Lower leg skin (tissue), 4 donors: ENCODE results near the gene BEST2. TPM values are rescaled to one million over a fixed set of nuclear protein-coding genes. Genes with fewer than 3 reads are reported as not detected.
"Not testable (repeated sequence)": the region's sequence is repeated elsewhere in the genome, so short reads cannot be mapped to it uniquely, and the experiment has no call there.

Experiments
- DNase-seq, 2 donors: peaks; one replicate each; pipeline ENCODE4 v3.0.0-alpha.2; 2019; ENCODE audit warnings: low spot score in 2 of 2
- H3K4me3 ChIP-seq: fragments of 200-600 bp; sonication (generic); 2 replicates; pipeline ENCODE4 v1.5.1; 2017; ENCODE audit warnings: mild to moderate bottlenecking, low read depth; ENCODE audit not compliant: poor library complexity, severe bottlenecking
- CTCF ChIP-seq, 3 donors: fragments of 450-650 bp; IDR thresholded peaks; one replicate each; pipeline ENCODE4 v1.5.1; 2016; ENCODE audit warnings: antibody characterized with exemption in 3 of 3, mild to moderate bottlenecking in 3 of 3, moderate library complexity in 2 of 3
- POLR2A ChIP-seq, 2 donors: fragments of 450-650 bp; IDR thresholded peaks; one replicate each; pipeline ENCODE4 v1.6.1; 2016 to 2017; ENCODE audit warnings: antibody characterized with exemption in 2 of 2, mild to moderate bottlenecking in 1 of 2, moderate library complexity in 1 of 2
- WGBS, 2 donors: methylation state at CpG; one replicate each; pipeline ENCODE4 v1.1.5; 2018; 5-methylcytosine and 5-hydroxymethylcytosine counted together
- intact Hi-C: fragments of 100-400 bp; cut with DNase I; formaldehyde crosslinking; loops from one replicate; pipeline ENCODE4 v1.15.0; 2023; ENCODE audit warnings: low total_unique reads
- total RNA-seq, 4 donors: library from RNA; depleted of rRNA; stranded (reverse); fragments of >200 nt; gene quantifications; one replicate each; pipeline ENCODE4 v1.1.0, GENCODE V29; 2016

The BEST2 gene
- total RNA-seq, 4 donors from 2014 or later = 58.3 to 116 (median 85.5) TPM

GRCh38 chr19:12721656-12722565 lies 29.7 kb upstream of the BEST2 start:
- intact Hi-C loops = no loop called here

GRCh38 chr19:12722566-12723380 lies 28.8 kb upstream of the BEST2 start:
- DNase-seq = peak; percentile 98 to 99
- H3K4me3 ChIP-seq = peak overlapping the region; percentile 88
- WGBS, 2 donors = 0 to 1% methylated on average over 32 of the region's 32 CpGs
- intact Hi-C loops = no loop called here
- no peak for TF ChIP-seq CTCF (IDR thresholded peaks at IDR 0.05)
- no peak for TF ChIP-seq POLR2A (IDR thresholded peaks at IDR 0.05)

More at GRCh38 chr19:12721656-12722565, 29.7 kb upstream of the BEST2 start:
- TF ChIP-seq CTCF (IDR thresholded peaks at IDR 0.05) = no peak
- TF ChIP-seq POLR2A (IDR thresholded peaks at IDR 0.05) = no peak
- H3K4me3 ChIP-seq = peak overlapping the region; percentile 88
- DNase-seq = peak; percentile 51 to 94
- 1% methylated on average over 27 to 38 of the region's 65 CpGs for WGBS, 2 donors

GRCh38 chr19:12723381-12723640 lies 28.3 kb upstream of the BEST2 start:
- 0 to 1% methylated on average over 7 of the region's 7 CpGs for WGBS, 2 donors
- no peak for DNase-seq
- intact Hi-C loops = no loop called here

GRCh38 chr19:12723641-12724426 lies 27.8 kb upstream of the BEST2 start, which contains the start of gene TNPO2:
TNPO2 (minus strand) TSS chr19:12723932; CDS start chr19:12720977, 2,955 bp downstream.
- DNase-seq = peak in 1 of 2 donors; percentile 88
- no peak for TF ChIP-seq POLR2A (IDR thresholded peaks at IDR 0.05)
- TF ChIP-seq CTCF (IDR thresholded peaks at IDR 0.05) = no peak
- WGBS, 2 donors = 3 to 5% methylated on average over 27 to 28 of the region's 28 CpGs
- H3K4me3 ChIP-seq = peak within 1 kb of the TSS; percentile 10
- intact Hi-C loops = no loop called here

More at GRCh38 chr19:12723381-12723640, 28.3 kb upstream of the BEST2 start:
- TF ChIP-seq CTCF (IDR thresholded peaks at IDR 0.05) (no peak), POLR2A (IDR thresholded peaks at IDR 0.05) (no peak)
- H3K4me3 ChIP-seq = peak overlapping the region; percentile 10

- H3K4me3 ChIP-seq, DNase-seq, intact Hi-C loops: not testable (repeated sequence)
- 90 to 93% methylated on average over 10 of the region's 10 CpGs for WGBS, 2 donors
These were observed 26.0 kb upstream of the BEST2 start for GRCh38 chr19:12725612-12726011.
